Ishikawa (cell line): Measurements from ENCODE around the gene GM2A.

Experiments used
- CREB1 ChIP-seq: IDR thresholded peaks from 2 replicates; pipeline ENCODE4 v1.6.1; 2012; ENCODE audit warnings: low read depth
- EGR1 ChIP-seq: IDR thresholded peaks from 2 replicates; pipeline ENCODE4 v1.6.1; 2012
- EP300 ChIP-seq: IDR thresholded peaks from 2 replicates; pipeline ENCODE4 v1.6.1; 2012; ENCODE audit warnings: borderline replicate concordance
- FOXM1 ChIP-seq: IDR thresholded peaks from 2 replicates; pipeline ENCODE4 v1.6.1; 2012; ENCODE audit warnings: low read depth, borderline replicate concordance
- MAX ChIP-seq: IDR thresholded peaks from 2 replicates; pipeline ENCODE4 v1.6.1; 2012
- RAD21 ChIP-seq: IDR thresholded peaks from 2 replicates; pipeline ENCODE4 v1.6.1; 2012; ENCODE audit warnings: low read depth
- TAF1 ChIP-seq: IDR thresholded peaks from 2 replicates; pipeline ENCODE4 v1.6.1; 2012; ENCODE audit warnings: low read depth, mild to moderate bottlenecking
- TEAD4 ChIP-seq: IDR thresholded peaks from 2 replicates; pipeline ENCODE4 v1.6.1; 2012
- YY1 ChIP-seq: IDR thresholded peaks from 2 replicates; pipeline ENCODE4 v1.6.1; 2012; ENCODE audit warnings: low read depth
- ZBTB7A ChIP-seq: IDR thresholded peaks from 2 replicates; pipeline ENCODE4 v1.6.1; 2012; ENCODE audit warnings: low read depth
- TF ChIP-seq, protein P1 (sequence below): IDR thresholded peaks from 2 replicates; pipeline ENCODE4 v1.6.1; 2012; ENCODE audit warnings: low read depth, mild to moderate bottlenecking
- TF ChIP-seq, protein P2 (sequence below): IDR thresholded peaks from 2 replicates; pipeline ENCODE4 v1.6.1; 2012

GRCh38 chr5:151251621-151252020 lies 1.4 kb upstream of the GM2A start:
- TF ChIP-seq TEAD4 (no peak), RAD21 (no peak), TAF1 (no peak), FOXM1 (no peak), CREB1 (no peak), EP300 (no peak), ZBTB7A (no peak), YY1 (no peak), MAX (no peak), EGR1 (no peak)
- TF ChIP-seq, protein P1, sequence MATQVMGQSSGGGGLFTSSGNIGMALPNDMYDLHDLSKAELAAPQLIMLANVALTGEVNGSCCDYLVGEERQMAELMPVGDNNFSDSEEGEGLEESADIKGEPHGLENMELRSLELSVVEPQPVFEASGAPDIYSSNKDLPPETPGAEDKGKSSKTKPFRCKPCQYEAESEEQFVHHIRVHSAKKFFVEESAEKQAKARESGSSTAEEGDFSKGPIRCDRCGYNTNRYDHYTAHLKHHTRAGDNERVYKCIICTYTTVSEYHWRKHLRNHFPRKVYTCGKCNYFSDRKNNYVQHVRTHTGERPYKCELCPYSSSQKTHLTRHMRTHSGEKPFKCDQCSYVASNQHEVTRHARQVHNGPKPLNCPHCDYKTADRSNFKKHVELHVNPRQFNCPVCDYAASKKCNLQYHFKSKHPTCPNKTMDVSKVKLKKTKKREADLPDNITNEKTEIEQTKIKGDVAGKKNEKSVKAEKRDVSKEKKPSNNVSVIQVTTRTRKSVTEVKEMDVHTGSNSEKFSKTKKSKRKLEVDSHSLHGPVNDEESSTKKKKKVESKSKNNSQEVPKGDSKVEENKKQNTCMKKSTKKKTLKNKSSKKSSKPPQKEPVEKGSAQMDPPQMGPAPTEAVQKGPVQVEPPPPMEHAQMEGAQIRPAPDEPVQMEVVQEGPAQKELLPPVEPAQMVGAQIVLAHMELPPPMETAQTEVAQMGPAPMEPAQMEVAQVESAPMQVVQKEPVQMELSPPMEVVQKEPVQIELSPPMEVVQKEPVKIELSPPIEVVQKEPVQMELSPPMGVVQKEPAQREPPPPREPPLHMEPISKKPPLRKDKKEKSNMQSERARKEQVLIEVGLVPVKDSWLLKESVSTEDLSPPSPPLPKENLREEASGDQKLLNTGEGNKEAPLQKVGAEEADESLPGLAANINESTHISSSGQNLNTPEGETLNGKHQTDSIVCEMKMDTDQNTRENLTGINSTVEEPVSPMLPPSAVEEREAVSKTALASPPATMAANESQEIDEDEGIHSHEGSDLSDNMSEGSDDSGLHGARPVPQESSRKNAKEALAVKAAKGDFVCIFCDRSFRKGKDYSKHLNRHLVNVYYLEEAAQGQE: no peak
- TF ChIP-seq, protein P2, sequence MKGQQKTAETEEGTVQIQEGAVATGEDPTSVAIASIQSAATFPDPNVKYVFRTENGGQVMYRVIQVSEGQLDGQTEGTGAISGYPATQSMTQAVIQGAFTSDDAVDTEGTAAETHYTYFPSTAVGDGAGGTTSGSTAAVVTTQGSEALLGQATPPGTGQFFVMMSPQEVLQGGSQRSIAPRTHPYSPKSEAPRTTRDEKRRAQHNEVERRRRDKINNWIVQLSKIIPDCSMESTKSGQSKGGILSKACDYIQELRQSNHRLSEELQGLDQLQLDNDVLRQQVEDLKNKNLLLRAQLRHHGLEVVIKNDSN: no peak
